SW480 (cell line): ENCODE results near the gene ZNF763.
"Not testable (repeated sequence)": the region's sequence is repeated elsewhere in the genome, so short reads cannot be mapped to it uniquely, and the experiment has no call there.

Experiments used
- DNase-seq: peaks from one replicate; pipeline ENCODE4 v3.0.0-alpha.2; 2016; ENCODE audit warnings: low spot score

ZNF763 gene

DNA sequence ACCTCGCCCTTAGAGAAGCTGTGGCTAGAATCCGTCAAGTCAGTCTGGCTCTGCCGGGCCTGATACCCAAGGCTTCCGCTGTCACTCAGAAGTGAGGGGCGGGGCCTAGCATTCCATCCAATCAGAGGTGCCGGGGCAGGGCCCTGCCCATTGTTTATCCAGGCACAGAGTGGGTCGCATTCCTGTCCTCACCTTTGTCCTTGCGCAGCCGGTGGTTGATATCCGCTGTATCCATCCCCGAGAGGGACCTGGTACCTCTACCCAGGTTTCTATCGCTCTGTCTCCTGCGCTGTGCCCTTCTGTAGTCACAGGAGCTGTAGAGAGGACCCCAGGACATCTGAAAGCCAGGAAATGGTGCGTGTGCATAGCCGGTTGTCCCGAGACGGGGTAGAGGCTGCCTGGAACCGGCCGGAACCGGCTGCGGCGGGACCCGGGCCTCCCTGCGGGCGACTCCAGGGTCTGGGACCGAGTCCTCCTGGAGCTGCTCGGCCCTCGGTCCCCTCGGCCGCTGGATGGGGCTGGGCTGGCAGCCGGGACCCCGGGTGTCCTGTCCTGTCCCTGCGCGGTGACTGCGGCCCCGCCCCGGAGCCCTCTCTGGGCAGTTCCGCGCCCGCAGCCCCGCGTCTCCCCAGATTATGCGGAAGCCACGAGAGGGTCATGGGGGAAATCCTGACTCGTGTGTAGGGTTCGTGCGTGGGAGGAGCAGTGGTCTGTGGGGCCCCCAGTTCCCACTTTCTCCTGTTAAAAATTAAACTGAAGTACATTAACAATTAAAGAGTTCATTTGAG, at the start of gene ZNF763:
ZNF763 (plus strand) TSS at position 183 of the 788 bp plus-strand sequence; CDS start at position 352, 169 bp downstream.
- DNase-seq = peak; percentile 90

DNA sequence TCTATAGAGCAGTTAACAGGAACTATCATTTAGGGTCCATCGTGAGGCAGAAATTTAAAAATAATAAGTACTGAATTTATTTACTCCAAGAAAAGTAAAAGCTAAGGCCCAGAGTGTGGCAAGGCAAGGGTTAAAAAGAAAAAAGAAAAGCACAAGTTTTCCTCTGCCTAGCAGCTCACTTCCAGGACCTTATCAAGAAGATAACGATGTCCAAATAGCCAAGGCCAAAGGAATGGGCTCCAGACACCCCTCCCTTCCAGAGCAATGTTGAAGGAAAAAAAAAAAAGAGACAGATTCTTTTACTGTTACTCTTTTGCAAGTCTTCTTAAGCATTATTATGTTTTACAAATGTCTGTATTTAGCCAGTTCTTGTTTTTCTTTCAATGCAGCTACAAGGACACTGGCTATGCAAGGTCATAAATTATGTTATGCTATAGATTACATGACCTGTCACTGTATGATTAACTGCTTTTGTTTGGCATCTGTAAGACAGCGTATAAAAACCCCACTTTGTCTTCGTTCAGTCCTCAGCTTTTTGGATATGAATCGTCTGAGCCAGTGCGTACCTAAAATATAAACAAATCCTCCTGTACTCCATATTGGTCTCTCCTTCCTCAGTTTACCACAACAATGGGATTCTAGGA, 42.9 kb upstream of the ZNF763 start:
- DNase-seq = no peak

DNA sequence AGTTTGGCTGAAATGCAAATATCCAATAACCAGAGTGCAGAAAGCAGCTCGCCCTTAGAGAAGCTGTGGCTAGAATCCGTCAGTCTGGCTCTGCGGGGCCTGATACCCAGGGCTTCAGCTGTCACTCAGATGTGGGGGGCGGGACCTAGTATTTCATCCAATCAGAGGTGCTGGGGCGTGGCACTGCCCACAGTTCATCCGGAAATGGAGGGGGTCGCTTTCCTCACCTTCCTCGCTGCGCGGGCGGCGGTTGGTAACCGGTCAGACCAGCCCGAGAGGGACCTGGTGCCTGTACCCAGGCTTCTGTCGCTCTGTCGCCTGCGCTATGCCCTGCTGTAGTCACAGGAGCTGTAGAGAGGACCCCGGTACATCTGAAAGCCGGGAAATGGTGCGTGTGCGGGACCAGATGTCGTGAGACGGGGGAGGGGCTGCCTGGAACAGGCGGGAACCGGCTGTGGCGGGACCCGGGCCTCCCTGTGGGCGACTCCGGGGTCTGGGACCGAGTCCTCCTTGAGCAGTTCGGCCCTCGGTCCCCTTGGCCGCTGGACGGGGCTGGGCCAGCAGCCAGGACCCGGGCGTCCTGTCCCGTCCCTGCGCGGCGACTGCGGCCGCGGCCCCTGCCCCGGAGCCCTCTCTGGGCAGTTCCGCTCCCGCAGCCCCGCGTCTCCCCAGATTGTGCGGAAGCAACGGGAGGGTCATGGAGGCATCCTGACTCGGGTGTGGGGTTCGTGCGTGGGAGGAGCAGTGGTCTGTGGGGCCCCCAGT, 39.8 kb upstream of the ZNF763 start, which contains the start of gene ZNF700:
ZNF700 (plus strand) TSS at position 222 of the 765 bp plus-strand sequence; CDS start at position 326, 104 bp downstream.
- DNase-seq = peak; percentile 95

DNA sequence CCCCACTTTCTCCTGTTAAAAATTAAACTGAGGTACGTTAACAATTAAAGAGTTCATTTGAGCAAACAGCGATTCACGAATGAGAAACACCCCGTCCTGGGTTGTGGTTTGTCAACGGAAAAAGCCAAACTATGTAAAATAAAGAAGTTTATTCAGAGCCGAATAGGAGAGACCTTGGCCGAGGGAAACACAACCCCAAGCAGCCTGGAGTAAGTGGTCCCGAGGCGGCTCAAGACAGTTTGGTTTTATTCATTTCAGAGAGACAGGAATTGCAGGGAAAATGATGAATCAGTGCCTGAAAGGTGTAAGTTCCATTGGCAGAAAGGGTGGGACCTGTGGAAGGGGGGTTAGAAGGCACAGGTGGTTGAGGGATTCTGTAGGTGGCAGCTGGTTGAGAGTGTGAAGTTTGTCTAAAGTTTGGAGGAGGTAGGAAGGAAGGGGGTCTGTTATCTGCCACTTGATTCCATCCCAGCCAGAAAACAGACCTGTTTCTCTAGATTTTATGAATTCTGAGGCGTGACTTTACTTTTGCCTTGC, 39.1 kb upstream of the ZNF763 start:
- not testable (repeated sequence) for DNase-seq

DNA sequence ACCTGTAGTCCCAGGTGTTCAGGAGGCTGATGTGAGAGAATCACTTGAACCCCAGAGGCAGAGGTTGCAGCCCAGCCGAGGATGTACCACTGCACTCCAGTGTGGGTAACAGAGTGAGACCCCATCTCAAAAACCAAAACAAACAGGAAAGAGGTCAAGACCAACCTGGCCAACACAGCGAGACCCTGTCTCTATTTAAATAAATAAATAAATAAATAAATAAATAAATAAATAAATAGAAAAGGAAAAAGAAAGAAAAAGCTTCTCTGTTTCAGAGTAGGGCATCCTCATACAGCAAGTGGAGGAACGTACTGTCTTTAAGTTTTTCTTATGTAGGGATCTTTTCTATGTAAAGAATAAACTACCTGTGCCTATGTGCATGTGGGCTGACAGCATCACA, 37.6 kb upstream of the ZNF763 start:
- DNase-seq = no peak

DNA sequence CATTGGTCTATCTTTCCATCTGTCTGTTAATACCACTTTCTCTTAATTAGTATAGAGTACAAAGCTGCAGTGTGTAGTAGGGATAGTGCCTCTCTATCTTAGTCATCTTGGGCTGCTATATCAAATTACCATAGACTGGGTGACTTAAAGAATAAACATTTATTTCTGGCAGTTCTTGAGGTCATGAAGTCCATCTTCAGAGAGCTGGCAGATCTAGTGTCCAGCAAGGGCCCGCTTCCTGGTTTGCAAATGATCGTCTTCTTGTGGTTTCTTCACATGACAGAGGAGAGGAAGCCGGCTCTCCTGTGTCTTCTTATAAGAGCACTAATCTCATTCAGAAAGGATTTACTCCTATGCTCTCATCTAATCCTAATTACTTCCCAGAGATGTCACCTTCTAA, 33.8 kb upstream of the ZNF763 start:
- DNase-seq = no peak

DNA sequence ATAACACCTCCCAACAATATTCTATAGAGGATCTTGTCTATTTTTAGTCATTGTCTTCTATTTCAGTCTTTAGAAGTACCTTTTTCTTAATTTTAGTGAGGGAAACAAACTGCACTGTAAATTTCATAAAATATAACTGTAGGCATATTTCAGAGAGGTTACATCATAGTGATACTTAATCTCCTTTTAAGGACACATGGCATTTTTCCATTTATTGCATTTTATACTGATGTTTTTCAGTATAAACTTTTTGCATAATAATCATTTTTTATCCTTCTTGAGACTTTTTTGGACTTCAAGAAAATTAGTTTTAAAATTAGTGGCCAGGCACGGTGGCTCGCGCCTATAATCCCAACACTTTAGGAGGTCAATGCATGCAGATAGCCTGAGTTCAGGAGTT, 33.3 kb upstream of the ZNF763 start:
- DNase-seq = no peak

DNA sequence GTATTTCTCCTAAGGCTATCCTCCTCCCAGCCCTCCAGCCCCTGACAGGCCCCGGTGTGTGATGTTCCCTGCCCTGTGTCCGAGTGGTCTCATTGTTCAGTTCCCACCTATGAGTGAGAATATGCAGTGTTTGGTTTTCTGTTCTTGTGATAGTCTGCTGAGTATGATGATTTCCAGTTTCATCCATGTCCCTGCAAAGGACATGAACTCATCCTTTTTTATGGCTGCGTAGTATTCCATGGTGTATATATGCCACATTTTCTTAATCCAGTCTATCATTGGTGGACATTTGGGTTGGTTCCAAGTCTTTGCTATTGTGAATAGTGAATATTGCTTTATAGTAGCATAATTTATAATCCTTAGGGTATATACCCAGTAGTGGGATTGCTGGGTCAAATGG, 29.0 kb upstream of the ZNF763 start:
- DNase-seq = not testable (repeated sequence)

DNA sequence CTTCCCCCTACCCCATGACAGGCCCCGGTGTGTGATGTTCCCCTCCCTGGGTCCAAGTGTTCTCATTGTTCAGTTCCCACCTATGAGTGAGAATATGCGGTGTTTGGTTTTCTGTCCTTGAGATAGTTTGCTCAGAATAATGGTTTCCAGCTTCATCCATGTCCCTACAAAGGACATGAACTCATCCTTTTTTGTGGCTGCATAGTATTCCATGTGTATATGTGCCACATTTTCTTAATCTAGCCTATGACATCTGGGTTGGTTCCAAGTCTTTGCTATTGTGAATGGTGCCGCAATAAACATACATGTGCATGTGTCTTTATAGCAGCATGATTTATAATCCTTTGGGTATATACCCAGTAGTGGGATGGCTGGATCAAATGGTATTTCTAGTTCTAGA, 26.5 kb upstream of the ZNF763 start:
- not testable (repeated sequence) for DNase-seq

DNA sequence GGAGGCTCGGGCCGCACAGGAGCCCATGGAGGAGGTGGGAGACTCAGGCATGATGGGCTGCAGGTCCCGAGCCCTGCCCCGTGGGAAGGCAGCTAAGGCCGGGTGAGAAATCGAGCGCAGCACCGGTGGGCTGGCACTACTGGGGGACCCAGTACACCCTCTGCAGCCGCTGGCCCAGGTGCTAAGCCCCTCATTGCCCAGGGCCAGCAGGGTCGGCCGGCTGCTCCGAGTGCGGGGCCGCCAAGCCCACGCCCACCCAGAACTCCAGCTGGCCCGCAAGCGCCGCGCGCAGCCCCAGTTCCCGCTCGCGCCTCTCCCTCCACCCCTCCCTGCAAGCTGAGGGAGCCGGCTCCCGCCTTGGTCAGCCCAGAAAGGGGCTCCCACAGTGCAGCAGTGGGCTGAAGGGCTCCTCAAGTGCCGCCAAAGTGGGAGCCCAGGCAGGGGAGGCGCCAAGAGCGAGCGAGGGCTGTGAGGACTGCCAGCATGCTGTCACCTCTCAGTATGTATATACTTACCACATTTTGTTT, 23.4 kb upstream of the ZNF763 start:
- DNase-seq = not testable (repeated sequence)

DNA sequence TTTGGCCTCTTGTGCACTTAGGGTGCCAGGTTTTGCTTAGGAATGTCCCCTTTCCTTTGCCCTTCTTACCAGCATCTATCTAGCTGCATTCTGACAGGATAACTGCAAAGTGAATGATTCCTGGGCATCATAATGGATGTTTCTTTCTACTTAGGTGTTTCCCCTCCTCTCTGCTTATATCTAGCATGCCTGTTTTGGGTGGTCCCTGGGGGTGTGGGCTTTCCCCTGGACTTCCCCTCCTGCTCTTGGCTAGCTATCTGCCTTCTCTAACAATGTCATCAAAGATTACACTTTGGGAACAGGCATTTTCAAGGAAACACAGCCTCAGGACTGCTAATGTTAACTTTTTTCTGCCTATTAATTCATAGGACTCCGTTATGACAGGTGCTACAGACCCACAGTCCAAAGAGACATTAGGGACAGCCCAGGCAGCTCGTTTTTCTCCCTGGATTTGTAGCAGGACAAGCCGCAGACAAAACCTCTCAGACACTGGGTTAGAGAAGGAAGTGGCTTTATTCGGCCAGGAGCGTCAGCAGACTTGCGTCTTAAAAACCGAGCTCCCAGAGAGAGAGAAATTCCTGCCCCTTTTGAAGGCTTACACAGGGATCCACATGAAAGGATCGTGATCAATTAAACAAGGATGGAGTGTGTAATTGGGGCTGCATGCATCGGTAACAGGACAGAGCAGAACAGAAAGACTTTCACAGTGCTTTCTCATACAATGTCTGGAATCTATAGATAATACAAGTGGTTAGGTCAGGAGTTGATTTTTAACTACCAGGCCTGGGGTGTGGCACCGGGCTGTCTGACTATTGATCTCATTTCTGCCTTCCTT, 22.6 kb upstream of the ZNF763 start:
- DNase-seq = no peak

DNA sequence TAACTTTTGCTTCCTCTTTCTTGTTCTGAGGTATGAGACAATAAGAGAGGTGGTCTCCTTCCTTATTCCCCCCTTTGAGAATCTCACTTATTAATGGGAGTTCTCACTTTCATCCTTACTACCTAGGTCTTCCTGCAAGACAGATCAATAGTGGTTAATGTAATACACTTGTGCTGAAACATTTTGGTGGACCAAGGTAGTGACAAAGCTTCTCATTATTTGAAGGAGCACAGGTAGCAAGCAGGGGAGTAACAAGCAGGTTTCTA, 22.1 kb upstream of the ZNF763 start:
- no peak for DNase-seq

DNA sequence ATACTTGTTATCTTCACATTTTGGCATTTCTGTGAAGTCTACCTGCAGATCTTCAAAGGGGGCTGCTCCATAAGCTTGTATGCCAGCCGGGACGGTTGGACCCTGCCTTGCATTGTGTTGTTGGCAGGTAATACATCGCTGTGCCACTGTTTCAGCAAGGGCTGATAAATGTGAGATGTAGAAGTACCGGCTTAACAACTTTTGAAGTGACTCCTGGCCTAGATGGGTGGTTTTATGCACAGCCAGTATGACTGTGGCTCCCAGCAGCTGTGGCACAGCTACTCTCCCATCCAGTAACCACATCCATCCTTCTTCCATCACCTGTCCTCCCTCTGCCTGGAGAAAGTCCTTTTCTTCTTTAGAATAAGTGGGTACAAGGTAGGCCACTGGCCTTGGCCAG, 20.2 kb upstream of the ZNF763 start:
- no peak for DNase-seq

DNA sequence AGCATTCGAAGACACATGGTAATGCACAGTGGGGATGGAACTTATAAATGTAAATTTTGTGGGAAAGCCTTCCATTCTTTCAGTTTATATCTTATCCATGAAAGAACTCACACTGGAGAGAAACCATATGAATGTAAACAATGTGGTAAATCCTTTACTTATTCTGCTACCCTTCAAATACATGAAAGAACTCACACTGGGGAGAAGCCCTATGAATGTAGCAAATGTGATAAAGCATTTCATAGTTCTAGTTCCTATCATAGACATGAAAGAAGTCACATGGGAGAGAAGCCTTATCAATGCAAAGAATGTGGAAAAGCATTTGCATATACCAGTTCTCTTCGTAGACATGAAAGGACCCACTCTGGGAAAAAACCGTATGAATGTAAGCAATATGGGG, 16.2 kb upstream of the ZNF763 start:
- no peak for DNase-seq

DNA sequence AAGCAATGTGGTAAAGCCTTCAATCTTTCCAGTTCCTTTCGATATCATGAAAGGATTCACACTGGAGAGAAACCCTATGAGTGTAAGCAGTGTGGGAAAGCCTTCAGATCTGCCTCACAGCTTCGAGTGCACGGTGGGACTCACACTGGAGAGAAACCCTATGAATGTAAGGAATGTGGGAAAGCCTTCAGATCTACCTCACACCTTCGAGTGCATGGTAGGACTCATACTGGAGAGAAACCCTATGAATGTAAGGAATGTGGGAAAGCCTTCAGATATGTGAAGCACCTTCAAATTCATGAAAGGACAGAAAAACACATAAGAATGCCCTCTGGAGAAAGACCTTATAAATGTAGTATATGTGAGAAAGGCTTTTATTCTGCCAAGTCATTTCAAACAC, 15.6 kb upstream of the ZNF763 start:
- no peak for DNase-seq

DNA sequence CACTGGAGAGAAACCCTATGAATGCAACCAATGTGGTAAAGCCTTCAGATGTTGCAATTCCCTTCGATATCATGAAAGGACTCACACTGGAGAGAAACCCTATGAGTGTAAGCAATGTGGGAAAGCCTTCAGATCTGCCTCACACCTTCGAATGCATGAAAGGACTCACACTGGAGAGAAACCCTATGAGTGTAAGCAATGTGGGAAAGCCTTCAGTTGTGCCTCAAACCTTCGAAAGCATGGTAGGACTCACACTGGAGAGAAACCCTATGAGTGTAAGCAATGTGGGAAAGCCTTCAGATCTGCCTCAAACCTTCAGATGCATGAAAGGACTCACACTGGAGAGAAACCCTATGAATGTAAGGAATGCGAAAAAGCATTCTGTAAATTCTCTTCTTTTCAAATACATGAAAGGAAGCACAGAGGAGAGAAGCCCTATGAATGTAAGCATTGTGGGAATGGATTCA, 15.2 kb upstream of the ZNF763 start:
- DNase-seq = not testable (repeated sequence)

DNA sequence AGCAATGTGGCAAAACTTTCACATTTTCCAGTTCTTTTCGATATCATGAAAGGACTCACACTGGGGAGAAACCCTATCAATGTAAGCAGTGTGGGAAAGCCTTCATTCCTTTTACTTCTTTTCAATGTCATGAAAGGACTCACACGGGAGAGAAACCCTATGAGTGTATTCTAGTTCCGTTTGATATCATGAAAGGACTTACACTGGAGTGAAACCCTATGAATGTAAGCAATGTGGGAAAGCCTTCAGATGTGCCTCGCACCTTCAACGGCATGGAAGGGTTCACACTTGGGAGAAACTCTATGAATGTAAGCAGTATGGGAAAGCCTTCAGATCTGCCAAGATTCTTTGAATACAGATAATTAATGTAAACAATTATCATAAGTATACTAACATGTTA, 14.5 kb upstream of the ZNF763 start:
- DNase-seq = no peak

DNA sequence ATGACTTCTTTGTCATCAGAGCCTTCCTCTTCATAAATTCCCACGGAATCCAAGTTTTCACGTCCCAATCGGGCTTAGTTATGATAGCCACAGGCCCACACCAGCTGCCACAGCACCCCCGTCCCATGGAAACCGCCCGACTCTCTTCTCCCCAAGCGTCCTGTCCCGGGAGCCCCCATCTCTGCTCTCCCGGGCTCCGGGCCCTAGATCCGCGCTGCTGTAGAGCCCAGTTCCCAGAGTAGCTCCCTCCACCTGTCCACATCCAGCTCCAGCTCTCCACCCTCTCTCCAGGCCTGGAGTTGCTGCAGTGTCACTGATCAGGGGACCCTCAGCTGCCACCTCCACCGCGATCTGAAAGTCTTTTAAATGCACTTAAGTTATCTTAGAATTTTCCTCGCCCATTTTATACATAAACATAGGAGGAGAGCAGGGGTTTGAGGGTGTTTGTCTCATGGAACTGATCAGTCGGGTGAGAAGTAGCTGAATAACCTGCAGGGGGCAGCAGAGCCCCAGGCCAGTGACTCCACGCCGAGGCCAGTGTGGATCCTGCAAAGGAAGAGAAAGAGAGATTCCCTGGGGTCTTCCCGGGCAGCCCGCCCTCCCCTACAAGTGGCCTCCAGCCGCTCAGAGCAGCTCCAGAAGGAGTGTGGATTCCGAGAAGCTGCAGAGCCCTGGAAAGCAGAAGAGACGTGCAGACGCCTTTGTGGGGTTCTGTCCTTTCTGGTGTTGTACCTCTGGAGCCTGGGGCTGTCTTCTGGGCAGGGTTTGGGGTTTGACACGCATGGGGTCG, 1.1 kb upstream of the ZNF763 start:
- peak; percentile 50 for DNase-seq

DNA sequence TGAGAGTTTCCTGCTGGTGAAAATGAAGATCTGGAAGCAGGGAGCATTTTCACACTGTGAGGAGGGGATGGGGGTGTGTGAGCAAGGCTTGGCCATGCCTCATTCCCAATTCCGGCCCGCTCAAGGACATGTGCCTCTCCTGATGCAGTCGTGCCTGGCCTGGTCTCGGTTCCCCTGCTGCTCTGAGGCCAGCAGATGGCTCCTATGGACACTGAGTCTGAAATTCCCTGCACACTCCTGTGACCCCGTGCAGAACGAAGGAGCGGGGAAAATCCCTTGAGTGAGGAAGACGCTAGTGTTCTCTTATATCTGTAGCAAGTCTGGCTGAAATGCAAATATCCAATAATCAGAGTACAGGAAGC, 363 bp upstream of the ZNF763 start:
- DNase-seq = no peak

DNA sequence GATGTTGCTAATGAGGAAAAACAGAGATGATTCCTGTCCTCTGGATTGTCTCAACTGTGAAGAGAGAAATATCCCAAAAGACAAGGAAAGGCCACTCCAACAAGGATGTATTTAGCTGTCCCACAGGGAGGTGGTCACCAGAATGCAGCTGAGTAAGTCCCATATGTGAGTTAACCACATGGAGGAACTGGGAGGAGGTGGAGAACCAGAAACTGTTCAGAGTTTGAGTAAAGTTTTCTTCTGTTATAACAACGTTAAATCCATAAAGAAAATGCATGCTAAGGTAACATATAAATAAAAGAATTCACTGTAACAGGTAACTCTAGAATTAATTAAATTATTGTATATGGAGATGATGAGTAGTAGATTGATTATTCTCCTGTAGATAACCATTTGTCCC, 5.3 kb downstream of the ZNF763 start:
- no peak for DNase-seq

DNA sequence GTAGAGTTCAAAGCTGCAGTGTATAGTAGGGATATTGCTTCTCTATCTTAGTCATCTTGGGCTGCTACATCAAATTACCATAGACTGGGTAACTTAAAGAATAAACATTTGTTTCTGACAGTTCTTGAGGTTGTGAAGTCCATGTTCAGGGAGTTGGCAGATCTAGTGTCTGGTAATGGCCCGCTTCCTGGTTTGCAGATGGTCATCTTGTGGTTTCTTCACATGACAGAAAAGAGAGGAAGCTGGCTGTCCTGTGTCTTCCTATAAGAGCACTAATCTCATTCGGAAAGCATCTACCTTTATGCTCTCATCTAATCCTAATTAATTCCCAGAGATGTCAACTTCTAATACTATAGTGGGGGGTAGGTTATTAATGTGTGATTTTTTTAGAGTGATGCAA, 6.2 kb downstream of the ZNF763 start:
- DNase-seq = no peak
